HCT116 (cell line): ENCODE measurements around the gene GPRC5C.

Source experiments
- CTCF ChIP-seq, 3 experiments: fragments of 200-600 bp in 1 of 3; sonication (generic) in 1 of 3; IDR thresholded peaks in 2 of 3; conservative IDR thresholded peaks in 1 of 3; 2 replicates each; pipeline ENCODE4 v1.5.1; 2012 to 2017; ENCODE audit warnings: low read depth in 2 of 3, low read length in 2 of 3, antibody characterized with exemption in 1 of 3, borderline replicate concordance in 1 of 3, control low read depth in 1 of 3, mild to moderate bottlenecking in 1 of 3, mixed read lengths in 1 of 3, mixed run types in 1 of 3, moderate library complexity in 1 of 3; ENCODE audit not compliant: insufficient read depth in 1 of 3
- EZH2 ChIP-seq: fragments of 200-600 bp; sonication (generic); IDR thresholded peaks from 2 replicates; pipeline ENCODE4 v1.6.1; 2017; ENCODE audit warnings: antibody characterized with exemption, mixed run types
- EZH2phosphoT487 ChIP-seq: fragments of 200-600 bp; IDR thresholded peaks from 2 replicates; pipeline ENCODE4 v1.6.1; 2018; ENCODE audit warnings: antibody characterized with exemption, borderline replicate concordance
- MAX ChIP-seq: IDR thresholded peaks from 2 replicates; pipeline ENCODE4 v1.6.1; 2012
- POLR2AphosphoS5 ChIP-seq: IDR thresholded peaks from 2 replicates; pipeline ENCODE4 v1.6.1; 2011; ENCODE audit warnings: mild to moderate bottlenecking, low read depth, low read length, moderate library complexity
- REST ChIP-seq: IDR thresholded peaks from 2 replicates; pipeline ENCODE4 v1.6.1; 2012; ENCODE audit warnings: low read depth
- YY1 ChIP-seq: IDR thresholded peaks from 2 replicates; pipeline ENCODE4 v1.6.1; 2011; ENCODE audit warnings: low read length, low read depth, moderate library complexity, mild to moderate bottlenecking; ENCODE audit not compliant: insufficient replicate concordance; ENCODE audit errors: extremely low read depth
- ZBTB33 ChIP-seq: IDR thresholded peaks from 2 replicates; pipeline ENCODE4 v1.6.1; 2011; ENCODE audit warnings: mild to moderate bottlenecking, low read length, moderate library complexity; ENCODE audit not compliant: insufficient replicate concordance; ENCODE audit errors: extremely low read depth

GRCh38 chr17:74460241-74460640 lies 28.4 kb downstream of the GPRC5C start:
- TF ChIP-seq CTCF (IDR thresholded peaks at IDR 0.05 in 2 of 3, conservative IDR thresholded peaks at IDR 0.05 in 1 of 3; ENCODE audit: borderline replicate concordance in 1 of 3, insufficient read depth in 1 of 3, low read depth in 2 of 3, low read length in 2 of 3) (no peak), POLR2AphosphoS5 (no peak), YY1 (no peak), MAX (no peak), EZH2 (no peak), EZH2phosphoT487 (no peak), REST (no peak), ZBTB33 (no peak)
